Measurements from ENCODE around the gene ANKRD1.

DNA sequence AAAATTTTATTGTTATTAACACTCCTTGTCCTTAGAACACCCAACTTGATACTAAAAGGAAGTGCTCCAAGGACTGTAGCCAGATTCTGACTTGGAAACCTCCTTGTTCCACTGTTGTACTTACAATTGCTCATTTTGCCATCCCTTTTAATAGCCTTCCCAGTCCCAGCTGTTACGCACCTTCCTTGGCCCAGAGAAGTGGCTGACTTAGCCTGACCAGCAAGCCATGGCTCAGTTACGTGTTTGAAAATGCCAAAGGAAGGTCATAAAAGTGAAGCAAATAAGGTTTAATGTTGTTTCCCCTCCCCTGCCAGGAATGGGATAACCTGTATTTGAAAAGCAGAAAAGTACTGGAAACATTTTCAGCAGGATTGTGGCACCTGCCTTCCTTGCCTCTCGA is 3.7 kb upstream of the ANKRD1 start:
- TF ChIP-seq, protein P1, sequence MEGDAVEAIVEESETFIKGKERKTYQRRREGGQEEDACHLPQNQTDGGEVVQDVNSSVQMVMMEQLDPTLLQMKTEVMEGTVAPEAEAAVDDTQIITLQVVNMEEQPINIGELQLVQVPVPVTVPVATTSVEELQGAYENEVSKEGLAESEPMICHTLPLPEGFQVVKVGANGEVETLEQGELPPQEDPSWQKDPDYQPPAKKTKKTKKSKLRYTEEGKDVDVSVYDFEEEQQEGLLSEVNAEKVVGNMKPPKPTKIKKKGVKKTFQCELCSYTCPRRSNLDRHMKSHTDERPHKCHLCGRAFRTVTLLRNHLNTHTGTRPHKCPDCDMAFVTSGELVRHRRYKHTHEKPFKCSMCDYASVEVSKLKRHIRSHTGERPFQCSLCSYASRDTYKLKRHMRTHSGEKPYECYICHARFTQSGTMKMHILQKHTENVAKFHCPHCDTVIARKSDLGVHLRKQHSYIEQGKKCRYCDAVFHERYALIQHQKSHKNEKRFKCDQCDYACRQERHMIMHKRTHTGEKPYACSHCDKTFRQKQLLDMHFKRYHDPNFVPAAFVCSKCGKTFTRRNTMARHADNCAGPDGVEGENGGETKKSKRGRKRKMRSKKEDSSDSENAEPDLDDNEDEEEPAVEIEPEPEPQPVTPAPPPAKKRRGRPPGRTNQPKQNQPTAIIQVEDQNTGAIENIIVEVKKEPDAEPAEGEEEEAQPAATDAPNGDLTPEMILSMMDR (IDR thresholded peaks at IDR 0.05 in 4 of 5, conservative IDR thresholded peaks at IDR 0.05 in 1 of 5): no peak
- TF ChIP-seq POLR2A (IDR thresholded peaks at IDR 0.05): no peak
